ENCODE data around the gene ZDHHC20. TPM values are rescaled to one million over a fixed set of nuclear protein-coding genes. Genes with fewer than 3 reads are reported as not detected.
A peak's percentile ranks its signal among the peaks of the same experiment; 100 is the strongest.

The ZDHHC20 gene
- polyA plus RNA-seq, 3 donors, result 28.1 to 67.8 (median 66.8) TPM

GRCh38 chr13:21389124-21389523, 70.0 kb downstream of the ZDHHC20 start:
- H3K27ac Mint-ChIP-seq, result peak overlapping the region in 1 of 7 donors; percentile 3
- peaks cover 0 to under 1% (median 0%) of the 10 kb centered on the region in 3 donors for H3K27me3 Mint-ChIP-seq (ENCODE audit: low read depth in 3 of 3)
- H3K9me3 ChIP-seq (replicated peaks in 1 of 2; ENCODE audit: control insufficient read depth in 1 of 2, insufficient read depth in 1 of 2, low read length in 2 of 2), result peaks cover 0 to 7% of the 10 kb centered on the region in 2 donors
- no peak overlapping the region for H3K27ac ChIP-seq (ENCODE audit: low read depth in 1 of 2, low read length in 2 of 2)
- H3K36me3 ChIP-seq (replicated peaks in 1 of 2; ENCODE audit: control insufficient read depth in 1 of 2, insufficient read depth in 2 of 2, low read length in 2 of 2), result peaks cover 76 to 95% of the 10 kb centered on the region in 2 donors
- no peaks in the 10 kb centered on the region for H3K27me3 ChIP-seq (ENCODE audit: control insufficient read depth in 2 of 2, insufficient read depth in 2 of 2, low read length in 2 of 2)
- H2AFZ ChIP-seq (ENCODE audit: insufficient read depth, low read depth, low read length, poor library complexity, severe bottlenecking), result no peak overlapping the region
- H3K4me1 Mint-ChIP-seq, result no peaks in the 10 kb centered on the region
- H3K36me3 Mint-ChIP-seq, result peaks cover 69 to 91% of the 10 kb centered on the region in 2 donors
- no peaks in the 10 kb centered on the region for H3K79me2 ChIP-seq (ENCODE audit: insufficient read depth, low read length)
- peaks cover 7 to 13% (median 9%) of the 10 kb centered on the region in 7 donors for H3K9me3 Mint-ChIP-seq
- no CpG with 5 or more reads among the region's 2 CpGs for WGBS (ENCODE audit: insufficient coverage)
- TF ChIP-seq CTCF (IDR thresholded peaks at IDR 0.05), result no peak
- DNase-seq, result no peak
- intact Hi-C loops (cut with micrococcal nuclease), result no loop called here
- H3K4me3 Mint-ChIP-seq, result no peak overlapping the region
- H3K4me3 ChIP-seq (replicated peaks in 1 of 3; ENCODE audit: low read depth in 2 of 3, low read length in 3 of 3), result no peak overlapping the region
- H3K9ac ChIP-seq (ENCODE audit: insufficient read depth, low read length, poor library complexity, severe bottlenecking), result no peak overlapping the region
- no peak overlapping the region for H3K4me2 ChIP-seq (replicated peaks; ENCODE audit: extremely low read depth, low read length, poor library complexity, severe bottlenecking)
- H3K4me1 ChIP-seq (ENCODE audit: control insufficient read depth in 1 of 2, insufficient read depth in 2 of 2, low read length in 2 of 2), result no peaks in the 10 kb centered on the region
- peaks cover 4% of the 10 kb centered on the region for H4K20me1 ChIP-seq (ENCODE audit: insufficient read depth, low read length)

DNA sequence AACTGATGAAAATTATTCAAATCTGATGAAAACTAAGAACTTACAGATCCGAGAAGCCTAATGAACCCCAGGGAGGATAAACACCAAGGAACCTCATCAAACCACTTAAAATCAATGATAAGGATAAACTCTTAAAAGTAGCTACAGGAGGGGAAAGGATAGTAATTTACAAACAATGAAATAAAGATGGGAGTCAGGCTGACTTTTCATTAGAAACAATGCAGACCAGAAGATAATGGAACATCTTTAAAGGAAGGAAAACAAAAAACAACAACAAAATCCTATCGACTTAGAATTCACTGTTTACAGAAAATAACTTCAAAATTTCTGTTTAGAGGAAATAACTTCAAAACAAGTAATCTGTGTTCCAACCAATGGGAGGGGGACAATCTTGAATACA, 73.4 kb downstream of the ZDHHC20 start:
- no peak for DNase-seq
- Histone ChIP-seq H3K4me2 (replicated peaks; ENCODE audit: extremely low read depth, low read length, poor library complexity, severe bottlenecking) (no peak overlapping the region), H3K27me3 (ENCODE audit: control insufficient read depth in 2 of 2, insufficient read depth in 2 of 2, low read length in 2 of 2) (no peaks in the 10 kb centered on the region), H3K4me3 (replicated peaks in 1 of 3; ENCODE audit: low read depth in 2 of 3, low read length in 3 of 3) (no peak overlapping the region), H3K9me3 (replicated peaks in 1 of 2; ENCODE audit: control insufficient read depth in 1 of 2, insufficient read depth in 1 of 2, low read length in 2 of 2) (peaks cover 0 to 7% of the 10 kb centered on the region in 2 donors), H3K4me1 (ENCODE audit: control insufficient read depth in 1 of 2, insufficient read depth in 2 of 2, low read length in 2 of 2) (no peaks in the 10 kb centered on the region), H3K36me3 (replicated peaks in 1 of 2; ENCODE audit: control insufficient read depth in 1 of 2, insufficient read depth in 2 of 2, low read length in 2 of 2) (peaks cover 80 to 95% of the 10 kb centered on the region in 2 donors), H3K79me2 (ENCODE audit: insufficient read depth, low read length) (no peaks in the 10 kb centered on the region), H3K9ac (ENCODE audit: insufficient read depth, low read length, poor library complexity, severe bottlenecking) (no peak overlapping the region), H4K20me1 (ENCODE audit: insufficient read depth, low read length) (peaks cover 4% of the 10 kb centered on the region), H3K27ac (ENCODE audit: low read depth in 1 of 2, low read length in 2 of 2) (no peak overlapping the region), H2AFZ (ENCODE audit: insufficient read depth, low read depth, low read length, poor library complexity, severe bottlenecking) (no peak overlapping the region)
- no CpG with 5 or more reads among the region's 2 CpGs for WGBS (ENCODE audit: insufficient coverage)
- peaks cover 5 to 13% (median 9%) of the 10 kb centered on the region in 7 donors for H3K9me3 Mint-ChIP-seq
- no peak for TF ChIP-seq CTCF (IDR thresholded peaks at IDR 0.05)
- no peak overlapping the region for H3K27ac Mint-ChIP-seq
- H3K27me3 Mint-ChIP-seq (ENCODE audit: low read depth in 3 of 3), result no peaks in the 10 kb centered on the region
- H3K36me3 Mint-ChIP-seq, result peaks cover 77 to 88% of the 10 kb centered on the region in 2 donors
- no peak overlapping the region for H3K4me3 Mint-ChIP-seq
- intact Hi-C loops (cut with micrococcal nuclease), result no loop called here
- no peaks in the 10 kb centered on the region for H3K4me1 Mint-ChIP-seq

Data from CD14-positive monocyte (primary cell).